ENCODE results near the gene KCNH8.

The KCNH8 gene

GRCh38 chr3:19432669-19433068, 284.4 kb downstream of the KCNH8 start:
- TF ChIP-seq OSR1 (CRISPR knock-in tag; IDR thresholded peaks at IDR 0.05) = no peak
- TF ChIP-seq ZFP30 (CRISPR knock-in tag; IDR thresholded peaks at IDR 0.05) = no peak
- no peak for TF ChIP-seq ESRRG (CRISPR knock-in tag; IDR thresholded peaks at IDR 0.05)
- no peak for TF ChIP-seq ZNF8 (CRISPR knock-in tag; IDR thresholded peaks at IDR 0.05)
- no peak for TF ChIP-seq RARB (CRISPR knock-in tag; IDR thresholded peaks at IDR 0.05)
- TF ChIP-seq ISL1 (CRISPR knock-in tag; IDR thresholded peaks at IDR 0.05) = no peak
- no peak for TF ChIP-seq SNAI2 (CRISPR knock-in tag; IDR thresholded peaks at IDR 0.05)
- TF ChIP-seq PPARA (CRISPR knock-in tag; IDR thresholded peaks at IDR 0.05; ENCODE audit: borderline replicate concordance) = no peak
- TF ChIP-seq ZC3H10 (CRISPR knock-in tag; IDR thresholded peaks at IDR 0.05) = no peak
- TF ChIP-seq PATZ1 (CRISPR knock-in tag; IDR thresholded peaks at IDR 0.05; ENCODE audit: borderline replicate concordance) = no peak
- no peak for TF ChIP-seq POU6F1 (CRISPR knock-in tag; IDR thresholded peaks at IDR 0.05; ENCODE audit: borderline replicate concordance, low read depth)
- TF ChIP-seq ZFP3 (CRISPR knock-in tag; IDR thresholded peaks at IDR 0.05) = no peak
- TF ChIP-seq ZNF70 (CRISPR knock-in tag; IDR thresholded peaks at IDR 0.05) = no peak
- TF ChIP-seq TSHZ2 (CRISPR knock-in tag; IDR thresholded peaks at IDR 0.05) = no peak
- no peak for ATAC-seq

- ATAC-seq = no peak
Observed at GRCh38 chr3:19436746-19437145, 288.4 kb downstream of the KCNH8 start.

More at GRCh38 chr3:19436746-19437145, 288.4 kb downstream of the KCNH8 start:
- no peak for TF ChIP-seq CREB5 (CRISPR knock-in tag; IDR thresholded peaks at IDR 0.05; ENCODE audit: low read depth)
- TF ChIP-seq SNAI2 (CRISPR knock-in tag; IDR thresholded peaks at IDR 0.05) = no peak
- TF ChIP-seq ESRRG (CRISPR knock-in tag; IDR thresholded peaks at IDR 0.05) = no peak
- no peak for TF ChIP-seq PATZ1 (CRISPR knock-in tag; IDR thresholded peaks at IDR 0.05; ENCODE audit: borderline replicate concordance)
- no peak for TF ChIP-seq TOX (CRISPR knock-in tag; IDR thresholded peaks at IDR 0.05; ENCODE audit: borderline replicate concordance)
- TF ChIP-seq ARNTL (CRISPR knock-in tag; IDR thresholded peaks at IDR 0.05; ENCODE audit: borderline replicate concordance, low read depth) = no peak
- TF ChIP-seq ZFP3 (CRISPR knock-in tag; IDR thresholded peaks at IDR 0.05) = no peak
- no peak for TF ChIP-seq POU6F1 (CRISPR knock-in tag; IDR thresholded peaks at IDR 0.05; ENCODE audit: borderline replicate concordance, low read depth)
- TF ChIP-seq BACH2 (CRISPR knock-in tag; IDR thresholded peaks at IDR 0.05; ENCODE audit: borderline replicate concordance) = no peak
- no peak for TF ChIP-seq CSRNP3 (CRISPR knock-in tag; IDR thresholded peaks at IDR 0.05)
- no peak for TF ChIP-seq ZNF565 (CRISPR knock-in tag; conservative IDR thresholded peaks at IDR 0.05; ENCODE audit: low read depth)
- no peak for TF ChIP-seq CSDC2 (CRISPR knock-in tag; IDR thresholded peaks at IDR 0.05)
- TF ChIP-seq ZFP30 (CRISPR knock-in tag; IDR thresholded peaks at IDR 0.05) = no peak
- no peak for TF ChIP-seq TCF4 (CRISPR knock-in tag; IDR thresholded peaks at IDR 0.05; ENCODE audit: borderline replicate concordance)
- no peak for TF ChIP-seq ZNF8 (CRISPR knock-in tag; IDR thresholded peaks at IDR 0.05)
- no peak for TF ChIP-seq ZNF70 (CRISPR knock-in tag; IDR thresholded peaks at IDR 0.05)
- no peak for TF ChIP-seq GLIS3 (CRISPR knock-in tag; IDR thresholded peaks at IDR 0.05)
- no peak for TF ChIP-seq ZC3H10 (CRISPR knock-in tag; IDR thresholded peaks at IDR 0.05)

Measured in SK-N-SH treated with all-trans-retinoic acid at 6 μM for 48 hours (cell line).